GM23338 (cell line): Measurements from ENCODE around the gene PDZD8. TPM values are rescaled to one million over a fixed set of nuclear protein-coding genes. Genes with fewer than 3 reads are reported as not detected.

ENCODE experiments used
- ATAC-seq: fragments of 200-7000 bp; cut with Tn5 transposase; 3 replicates; pipeline ENCODE4 v1.9.1; 2020
- DNase-seq: peaks from one replicate; pipeline ENCODE4 v3.0.0-alpha.2; 2015; ENCODE audit warnings: low spot score
- H2AFZ ChIP-seq: fragments of 200-600 bp; sonication (generic); 2 replicates; pipeline ENCODE4 v1.8.0; 2016; ENCODE audit warnings: antibody characterized with exemption, mild to moderate bottlenecking, moderate library complexity
- H3F3A ChIP-seq: fragments of 200-600 bp; sonication (generic); replicated peaks from 2 replicates; pipeline ENCODE4 v1.8.0; 2017; ENCODE audit warnings: antibody characterized with exemption, mixed run types, low read depth
- H3K27ac ChIP-seq: fragments of 200-600 bp; sonication (generic); 2 replicates; pipeline ENCODE4 v1.6.1; 2016; ENCODE audit warnings: low read depth
- H3K27me3 ChIP-seq: fragments of 200-600 bp; sonication (generic); 2 replicates; pipeline ENCODE4 v1.8.0; 2016; ENCODE audit warnings: mild to moderate bottlenecking, mixed run types, moderate library complexity; ENCODE audit not compliant: insufficient read depth
- H3K36me3 ChIP-seq: fragments of 200-600 bp; sonication (generic); 2 replicates; pipeline ENCODE4 v1.8.0; 2016; ENCODE audit warnings: mild to moderate bottlenecking; ENCODE audit not compliant: insufficient read depth
- H3K4me1 ChIP-seq: fragments of 200-600 bp; sonication (generic); 2 replicates; pipeline ENCODE4 v1.8.0; 2016; ENCODE audit warnings: mild to moderate bottlenecking, moderate library complexity; ENCODE audit not compliant: insufficient read depth
- H3K4me2 ChIP-seq: fragments of 200-600 bp; sonication (generic); 2 replicates; pipeline ENCODE4 v1.7.1; 2017; ENCODE audit warnings: mixed run types
- H3K4me3 ChIP-seq: fragments of 200-600 bp; sonication (generic); 2 replicates; pipeline ENCODE4 v1.6.1; 2016; ENCODE audit warnings: mixed run types
- H3K79me2 ChIP-seq: fragments of 200-600 bp; sonication (generic); replicated peaks from 2 replicates; pipeline ENCODE4 v1.8.0; 2017; ENCODE audit warnings: mild to moderate bottlenecking; ENCODE audit not compliant: insufficient read depth
- H3K9me2 ChIP-seq: fragments of 200-600 bp; sonication (generic); 2 replicates; pipeline ENCODE4 v1.8.0; 2017; ENCODE audit not compliant: insufficient read depth
- H4K20me1 ChIP-seq: fragments of 200-600 bp; sonication (generic); replicated peaks from 2 replicates; pipeline ENCODE4 v1.8.0; 2017; ENCODE audit warnings: mild to moderate bottlenecking; ENCODE audit not compliant: insufficient read depth
- H3K27ac Mint-ChIP-seq: 2 replicates; pipeline ENCODE4 v1.8.0; 2020; ENCODE audit warnings: inconsistent platforms, mild to moderate bottlenecking, moderate library complexity, mixed read lengths
- H3K27me3 Mint-ChIP-seq: 3 replicates; pipeline ENCODE4 v1.8.0; 2022; ENCODE audit warnings: low read depth, mild to moderate bottlenecking, moderate library complexity, mixed read lengths, inconsistent platforms; ENCODE audit not compliant: insufficient read depth, poor library complexity
- H3K36me3 Mint-ChIP-seq: 3 replicates; pipeline ENCODE4 v1.8.0; 2021; ENCODE audit warnings: low read depth, mild to moderate bottlenecking, inconsistent platforms, moderate library complexity, mixed read lengths
- H3K4me1 Mint-ChIP-seq: 3 replicates; pipeline ENCODE4 v1.8.0; 2020; ENCODE audit warnings: mild to moderate bottlenecking, inconsistent platforms, mixed read lengths
- H3K4me3 Mint-ChIP-seq: 3 replicates; pipeline ENCODE4 v1.8.0; 2021; ENCODE audit warnings: moderate library complexity, mild to moderate bottlenecking, inconsistent platforms, mixed read lengths
- H3K9me3 Mint-ChIP-seq: 3 replicates; pipeline ENCODE4 v1.8.0; 2020; ENCODE audit warnings: moderate library complexity, mild to moderate bottlenecking, inconsistent platforms, mixed read lengths
- EZH2 ChIP-seq: fragments of 200-600 bp; sonication (generic); IDR thresholded peaks from one replicate; pipeline ENCODE4 v1.8.0; 2017; ENCODE audit warnings: antibody characterized with exemption, mild to moderate bottlenecking, low read depth; ENCODE audit not compliant: unreplicated experiment
- JUNB ChIP-seq: IDR thresholded peaks from one replicate; pipeline ENCODE4 v1.6.1; 2016; ENCODE audit warnings: antibody characterized with exemption; ENCODE audit not compliant: unreplicated experiment
- NANOG ChIP-seq: IDR thresholded peaks from 2 replicates; pipeline ENCODE4 v1.6.1; 2016; ENCODE audit warnings: antibody characterized with exemption, borderline replicate concordance
- POLR2AphosphoS5 ChIP-seq: IDR thresholded peaks from 2 replicates; pipeline ENCODE4 v1.6.1; 2016; ENCODE audit warnings: antibody characterized with exemption, low read depth
- ZNF114 ChIP-seq: fragments of 250-450 bp; sonication (Bioruptor Pico); IDR thresholded peaks from 2 replicates; pipeline ENCODE4 v1.5.0; 2020; ENCODE audit warnings: mild to moderate bottlenecking, moderate library complexity
- polyA plus RNA-seq: library from polyadenylated mRNA; unstranded; fragments of >200 nt; fragmentation: Nextera tagmentation; extraction: Ambion mirVana; gene quantifications from 2 replicates; pipeline ENCODE4 v1.2.1, GENCODE V29; 2016
- total RNA-seq: library from RNA; depleted of rRNA; stranded (reverse); fragments of >200 nt; shearing (Covaris generic); gene quantifications from 2 replicates; pipeline ENCODE4 v1.2.3, GENCODE V29; 2014
- TF ChIP-seq, protein P1 (sequence below): IDR thresholded peaks from 2 replicates; pipeline ENCODE4 v1.6.1; 2016; ENCODE audit warnings: antibody characterized with exemption
- TF ChIP-seq, protein P2 (sequence below), 2 experiments: fragments of 200-600 bp in 1 of 2; sonication (generic) in 1 of 2; conservative IDR thresholded peaks; 2 replicates each; pipeline versions ENCODE4 v1.5.1 to v1.6.1; 2016 to 2017; ENCODE audit warnings: antibody characterized with exemption in 2 of 2, low read depth in 2 of 2, mild to moderate bottlenecking in 2 of 2, moderate library complexity in 1 of 2

Gene PDZD8
- total and polyA plus RNA-seq, 2 experiments from 2014 or later: 11.4 to 28.6 TPM

DNA sequence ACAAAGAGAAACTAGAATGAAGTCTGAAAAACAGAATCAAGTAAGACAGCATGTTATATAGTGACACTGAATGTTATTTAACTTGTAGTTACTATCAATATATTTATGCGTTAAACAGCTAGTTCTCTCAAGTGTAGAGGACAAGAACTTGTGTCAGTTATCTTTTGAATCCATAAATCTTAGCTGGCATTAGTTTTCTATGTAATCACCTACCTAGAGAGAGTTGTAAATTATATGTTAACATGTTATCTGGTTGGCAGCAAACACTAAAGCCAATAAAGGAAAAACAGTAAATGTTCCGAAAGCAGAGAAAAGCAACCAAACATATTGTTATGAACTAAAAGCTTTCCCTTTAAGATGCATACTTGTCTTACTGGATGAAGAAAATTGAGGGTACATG lies 97.6 kb downstream of the PDZD8 start (continued):
- TF ChIP-seq, protein P1, sequence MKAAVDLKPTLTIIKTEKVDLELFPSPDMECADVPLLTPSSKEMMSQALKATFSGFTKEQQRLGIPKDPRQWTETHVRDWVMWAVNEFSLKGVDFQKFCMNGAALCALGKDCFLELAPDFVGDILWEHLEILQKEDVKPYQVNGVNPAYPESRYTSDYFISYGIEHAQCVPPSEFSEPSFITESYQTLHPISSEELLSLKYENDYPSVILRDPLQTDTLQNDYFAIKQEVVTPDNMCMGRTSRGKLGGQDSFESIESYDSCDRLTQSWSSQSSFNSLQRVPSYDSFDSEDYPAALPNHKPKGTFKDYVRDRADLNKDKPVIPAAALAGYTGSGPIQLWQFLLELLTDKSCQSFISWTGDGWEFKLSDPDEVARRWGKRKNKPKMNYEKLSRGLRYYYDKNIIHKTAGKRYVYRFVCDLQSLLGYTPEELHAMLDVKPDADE: no peak

DNA sequence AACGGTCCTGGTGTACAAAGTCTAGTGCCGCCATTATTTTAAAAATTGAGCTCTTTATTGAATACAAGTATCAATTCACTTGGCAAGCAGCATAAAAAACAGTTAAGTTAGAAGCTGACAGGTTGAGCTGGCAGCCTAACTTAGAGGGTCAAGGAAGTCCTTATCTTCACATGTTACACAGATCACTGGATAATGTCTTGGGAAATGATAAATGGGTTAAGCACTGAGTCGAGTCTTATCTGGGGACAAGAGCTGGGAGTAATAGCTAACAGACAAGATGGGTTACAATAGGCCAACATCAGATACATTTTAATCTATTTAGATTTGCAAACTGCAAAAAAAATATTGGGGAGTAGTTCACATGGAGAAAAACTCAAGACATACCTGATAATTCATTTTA lies 100.1 kb downstream of the PDZD8 start:
- Histone ChIP-seq H3K36me3 (no peaks in the 10 kb centered on the region), H3K4me1 (no peaks in the 10 kb centered on the region), H2AFZ (no peak overlapping the region), H4K20me1 (no peaks in the 10 kb centered on the region), H3K4me3 (no peak overlapping the region), H3F3A (no peaks in the 10 kb centered on the region), H3K9me2 (no peaks in the 10 kb centered on the region), H3K27me3 (no peaks in the 10 kb centered on the region), H3K27ac (no peak overlapping the region), H3K79me2 (no peaks in the 10 kb centered on the region), H3K4me2 (no peak overlapping the region)
- TF ChIP-seq POLR2AphosphoS5 (no peak), ZNF114 (no peak), NANOG (no peak)
- TF ChIP-seq, protein P2, sequence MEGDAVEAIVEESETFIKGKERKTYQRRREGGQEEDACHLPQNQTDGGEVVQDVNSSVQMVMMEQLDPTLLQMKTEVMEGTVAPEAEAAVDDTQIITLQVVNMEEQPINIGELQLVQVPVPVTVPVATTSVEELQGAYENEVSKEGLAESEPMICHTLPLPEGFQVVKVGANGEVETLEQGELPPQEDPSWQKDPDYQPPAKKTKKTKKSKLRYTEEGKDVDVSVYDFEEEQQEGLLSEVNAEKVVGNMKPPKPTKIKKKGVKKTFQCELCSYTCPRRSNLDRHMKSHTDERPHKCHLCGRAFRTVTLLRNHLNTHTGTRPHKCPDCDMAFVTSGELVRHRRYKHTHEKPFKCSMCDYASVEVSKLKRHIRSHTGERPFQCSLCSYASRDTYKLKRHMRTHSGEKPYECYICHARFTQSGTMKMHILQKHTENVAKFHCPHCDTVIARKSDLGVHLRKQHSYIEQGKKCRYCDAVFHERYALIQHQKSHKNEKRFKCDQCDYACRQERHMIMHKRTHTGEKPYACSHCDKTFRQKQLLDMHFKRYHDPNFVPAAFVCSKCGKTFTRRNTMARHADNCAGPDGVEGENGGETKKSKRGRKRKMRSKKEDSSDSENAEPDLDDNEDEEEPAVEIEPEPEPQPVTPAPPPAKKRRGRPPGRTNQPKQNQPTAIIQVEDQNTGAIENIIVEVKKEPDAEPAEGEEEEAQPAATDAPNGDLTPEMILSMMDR (conservative IDR thresholded peaks at IDR 0.05; ENCODE audit: low read depth in 2 of 2): no peak
- Mint-ChIP-seq H3K9me3 (no peaks in the 10 kb centered on the region), H3K27me3 (peaks cover 2% of the 10 kb centered on the region), H3K36me3 (no peaks in the 10 kb centered on the region), H3K4me3 (no peak overlapping the region), H3K27ac (no peak overlapping the region), H3K4me1 (peaks cover 2% of the 10 kb centered on the region; the same call in 1 of the 3 replicates)
- DNase-seq (no peak), ATAC-seq (no peak)

DNA sequence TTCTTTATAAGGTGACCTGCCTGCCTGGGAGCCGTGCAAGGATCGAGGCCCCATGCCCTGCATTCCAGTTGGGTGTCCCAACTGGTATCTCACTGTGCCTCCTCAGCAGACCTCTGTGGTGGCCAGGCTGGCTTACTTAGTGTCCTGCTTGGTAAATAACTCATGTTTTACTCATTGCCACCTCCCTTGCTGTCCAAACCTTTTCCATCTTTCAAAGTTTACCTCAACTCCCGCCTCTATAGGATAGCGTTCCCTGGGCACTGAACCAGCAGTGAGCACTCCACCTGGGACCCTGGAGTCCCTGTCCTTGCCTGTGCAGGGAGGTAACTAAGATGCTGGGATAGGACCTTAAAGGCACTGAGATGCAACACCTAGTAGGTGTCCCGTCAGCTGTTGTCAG lies 100.7 kb downstream of the PDZD8 start:
- DNase-seq (no peak), ATAC-seq (no peak)
- Mint-ChIP-seq H3K9me3 (no peaks in the 10 kb centered on the region), H3K36me3 (no peaks in the 10 kb centered on the region), H3K4me3 (no peak overlapping the region), H3K4me1 (peaks cover 2% of the 10 kb centered on the region; the same call in 1 of the 3 replicates), H3K27ac (no peak overlapping the region), H3K27me3 (peaks cover 2% of the 10 kb centered on the region)
- Histone ChIP-seq H3K79me2 (no peaks in the 10 kb centered on the region), H3K4me2 (no peak overlapping the region), H3K36me3 (no peaks in the 10 kb centered on the region), H3K27me3 (no peaks in the 10 kb centered on the region), H3K4me1 (no peaks in the 10 kb centered on the region), H3K4me3 (no peak overlapping the region), H4K20me1 (no peaks in the 10 kb centered on the region), H2AFZ (no peak overlapping the region), H3F3A (no peaks in the 10 kb centered on the region), H3K9me2 (no peaks in the 10 kb centered on the region), H3K27ac (no peak overlapping the region)
- TF ChIP-seq JUNB: no peak
- TF ChIP-seq EZH2: no peak
